Stimulated activated CD4-positive, alpha-beta T cell treated with anti-CD3 and anti-CD28 coated beads, TNF-alpha, amount 100 ng/mL, for 48 hours (primary cell): ENCODE results near the gene DUSP15.

Source experiments
- DNase-seq, 3 donors: peaks; one replicate each; pipeline ENCODE4 v3.0.0-alpha.2; 2020; ENCODE audit warnings: low read depth in 3 of 3

DUSP15 gene

DNA sequence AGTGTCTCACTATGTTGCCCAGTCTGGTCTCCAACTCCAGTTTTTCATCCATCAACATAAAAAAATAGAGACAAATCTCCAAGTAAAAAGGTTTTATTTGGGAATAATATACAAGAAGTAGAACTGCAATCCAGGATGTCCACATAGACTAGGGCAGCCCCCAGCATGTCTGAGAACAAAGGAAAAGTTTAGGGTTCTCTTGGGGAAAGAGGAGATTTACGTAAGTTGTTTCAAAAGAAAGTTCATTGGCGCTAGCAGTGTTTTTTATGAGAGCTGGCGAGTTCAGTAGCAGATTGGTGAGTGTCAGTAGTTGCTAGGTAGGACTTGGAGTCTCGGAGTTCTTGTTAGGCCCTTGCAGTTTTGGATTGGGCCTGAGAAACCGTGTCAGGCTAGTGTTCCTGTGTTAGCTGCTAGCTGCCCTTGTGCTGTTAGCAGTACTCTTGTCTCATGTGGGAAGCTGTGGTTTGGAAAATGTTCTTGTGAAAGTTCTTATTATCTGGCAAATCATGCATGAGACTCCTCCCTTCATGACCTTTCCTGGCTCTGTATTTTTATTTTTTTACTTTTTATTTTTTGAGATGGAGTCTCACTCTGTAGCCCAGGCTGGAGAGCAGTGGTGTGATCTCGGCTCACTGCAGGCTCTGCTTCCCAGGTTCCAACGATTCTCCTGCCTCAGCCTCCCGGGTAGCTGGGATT lies 24.8 kb upstream of the DUSP15 start:
- no peak for DNase-seq

DNA sequence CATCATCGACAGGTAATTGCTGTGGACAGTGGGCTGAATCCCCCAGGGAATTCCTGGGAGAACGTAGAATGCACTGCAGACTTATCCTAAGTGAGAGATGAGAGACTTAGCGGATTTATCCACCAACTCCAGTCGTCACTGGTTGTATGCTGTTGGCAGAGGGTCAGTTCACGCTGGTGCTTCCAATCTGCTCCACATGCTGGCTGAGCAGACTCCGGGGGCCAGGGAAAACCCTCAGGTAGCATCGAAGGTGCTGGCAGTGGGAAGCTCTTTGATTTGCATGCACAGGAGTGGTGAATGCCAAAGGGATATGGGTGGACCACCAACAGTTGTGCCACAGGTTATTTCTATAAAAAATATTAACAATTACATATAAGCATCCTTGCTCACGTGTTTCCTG lies 20.3 kb upstream of the DUSP15 start:
- DNase-seq: no peak

DNA sequence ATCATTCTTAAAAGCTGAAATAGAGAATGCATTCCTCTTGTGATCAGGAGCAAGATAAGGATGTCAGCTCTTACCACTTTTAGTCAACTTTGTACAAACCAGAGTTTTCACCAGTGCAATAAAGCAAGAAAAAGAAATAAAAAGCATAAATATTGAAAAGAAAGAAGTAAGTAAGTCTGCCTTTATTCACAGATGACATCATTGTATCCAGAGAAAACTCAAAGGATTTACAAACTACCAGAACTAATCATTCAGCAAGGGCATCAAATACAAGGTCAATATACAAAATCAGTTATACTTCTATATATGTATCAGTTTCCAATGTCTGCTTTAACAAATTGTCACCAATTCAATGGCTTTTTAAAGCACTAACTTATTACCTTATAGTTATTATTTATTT lies 13.5 kb upstream of the DUSP15 start:
- no peak for DNase-seq

DNA sequence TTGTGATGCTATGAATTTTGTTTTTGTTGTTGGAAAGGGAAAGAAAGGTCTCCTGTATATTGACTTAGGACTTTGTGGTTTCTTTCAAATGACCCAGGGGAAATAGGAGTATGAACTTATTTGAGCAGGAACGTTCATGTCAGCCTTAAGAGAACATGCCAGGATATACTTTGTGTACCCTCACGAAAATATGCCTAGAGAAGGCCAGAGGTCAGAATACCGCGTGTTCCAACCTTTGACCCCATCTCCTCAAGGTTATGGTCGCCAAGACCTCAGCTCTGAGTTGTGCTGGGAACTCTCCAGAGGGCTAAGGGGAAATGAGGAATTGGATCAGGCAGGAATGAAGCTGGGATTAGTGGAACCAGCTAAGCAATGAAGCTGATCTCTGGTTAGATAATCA lies 11.6 kb upstream of the DUSP15 start:
- DNase-seq: no peak

DNA sequence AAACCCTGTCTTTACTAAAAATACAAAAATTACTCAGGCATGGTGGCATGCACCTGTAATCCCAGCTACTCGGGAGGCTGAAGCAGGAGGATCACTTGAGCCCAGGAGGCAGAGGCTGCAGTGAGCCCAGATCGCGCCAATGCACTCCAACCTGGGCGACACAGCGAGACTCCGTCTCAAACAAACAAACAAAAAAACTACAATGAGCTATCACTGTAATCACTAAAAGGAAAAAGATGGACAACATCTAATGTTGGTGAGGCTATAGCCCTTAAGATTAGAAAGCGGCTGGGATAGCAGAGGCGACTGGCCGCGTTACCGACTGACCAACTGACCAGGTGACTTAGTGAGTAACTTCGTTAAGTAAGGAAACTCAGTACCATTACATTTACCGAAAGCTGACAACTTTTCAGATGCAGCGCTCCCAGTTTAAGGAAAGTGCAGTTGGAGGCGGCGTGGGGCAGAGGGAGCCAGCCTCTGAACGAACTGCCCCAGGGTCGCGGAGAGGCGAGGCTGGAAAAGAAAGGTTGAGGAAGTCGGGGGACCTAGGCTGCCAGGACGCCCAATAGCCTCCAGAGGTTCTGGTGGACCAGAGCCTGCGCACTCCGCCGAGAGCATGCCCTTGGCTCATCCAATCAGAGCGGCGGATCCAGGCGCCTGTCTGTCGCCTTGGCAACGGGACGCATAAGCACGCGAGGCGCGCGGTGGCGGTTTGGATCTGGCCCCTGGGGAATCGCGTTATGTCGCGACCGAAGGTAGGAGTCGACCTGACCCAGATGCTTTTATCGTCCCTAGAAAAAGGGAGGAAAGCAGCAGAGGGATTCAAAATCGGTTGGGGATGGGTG lies 9.0 kb upstream of the DUSP15 start:
- peak; percentile 72 to 76 (median 75) for DNase-seq

DNA sequence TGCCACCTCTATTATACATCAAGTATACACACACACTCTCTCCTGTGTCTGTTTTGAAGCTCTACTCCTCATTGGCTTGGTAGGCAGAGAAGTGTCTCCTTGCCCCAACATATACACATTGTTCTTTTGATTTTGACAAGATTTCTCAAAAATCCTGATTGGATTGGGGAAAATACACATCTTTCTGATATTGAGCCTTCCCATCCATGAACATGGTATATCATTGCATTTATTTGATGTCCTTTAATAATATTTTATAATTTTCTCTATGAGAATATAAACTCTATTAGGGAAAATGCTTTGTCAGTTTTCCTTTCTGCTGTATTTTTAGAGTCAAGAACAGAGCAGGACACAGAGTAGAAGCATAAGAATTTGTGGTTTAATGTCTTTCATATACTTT lies 7.4 kb upstream of the DUSP15 start:
- no peak for DNase-seq

DNA sequence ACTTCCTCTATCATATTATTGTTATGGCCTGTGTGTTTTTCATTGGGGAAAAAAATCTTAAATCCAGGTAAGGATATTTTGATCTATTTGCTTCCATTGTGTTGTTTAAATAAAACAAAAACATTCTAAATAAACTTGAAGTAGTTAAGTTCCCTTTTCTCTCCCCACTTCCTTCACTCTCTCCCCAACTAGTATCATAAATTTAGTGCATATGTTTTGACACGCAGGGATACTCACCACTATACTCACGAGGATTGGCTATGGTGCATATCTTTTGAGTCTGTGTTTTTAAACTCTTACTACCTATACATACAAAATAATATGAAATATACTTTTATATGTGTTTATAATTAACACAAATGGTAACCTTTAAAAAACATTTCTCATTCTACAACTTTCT lies 5.3 kb upstream of the DUSP15 start:
- DNase-seq: no peak

DNA sequence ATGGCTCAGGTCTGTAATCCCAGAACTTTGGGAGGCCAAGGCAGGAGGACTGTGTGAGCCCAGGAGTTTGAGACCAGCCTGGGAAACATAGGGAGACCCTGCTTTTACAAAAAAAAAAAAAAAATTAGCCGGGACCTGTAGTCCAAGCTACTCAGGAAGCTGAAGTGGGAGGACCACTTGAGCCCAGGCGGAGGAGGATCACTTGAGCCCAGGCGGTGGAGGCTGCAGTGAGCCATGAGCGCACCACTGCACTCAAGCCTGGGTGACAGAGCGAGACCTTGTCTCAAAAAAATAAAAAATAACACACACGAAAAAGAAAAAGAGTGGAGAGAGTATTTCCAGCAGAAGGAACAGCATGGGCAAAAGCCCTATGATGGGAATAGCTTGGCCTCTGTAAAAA lies 2.1 kb upstream of the DUSP15 start:
- DNase-seq: no peak

DNA sequence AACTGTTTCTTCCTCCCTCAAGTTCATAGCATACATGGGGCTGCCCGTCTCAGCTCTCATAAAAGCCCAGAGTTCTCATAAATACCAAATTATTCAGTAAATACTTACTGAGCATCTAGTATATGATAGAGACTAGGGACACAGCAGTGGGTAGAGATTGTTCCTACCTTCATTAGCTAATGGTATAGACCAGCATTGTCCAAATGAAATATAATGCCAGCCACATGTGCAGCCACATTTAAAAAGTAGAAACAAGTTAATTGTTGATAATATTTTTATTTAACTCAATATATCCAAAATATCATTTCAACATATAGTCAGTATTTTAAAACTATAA lies 1.3 kb upstream of the DUSP15 start:
- no peak for DNase-seq

DNA sequence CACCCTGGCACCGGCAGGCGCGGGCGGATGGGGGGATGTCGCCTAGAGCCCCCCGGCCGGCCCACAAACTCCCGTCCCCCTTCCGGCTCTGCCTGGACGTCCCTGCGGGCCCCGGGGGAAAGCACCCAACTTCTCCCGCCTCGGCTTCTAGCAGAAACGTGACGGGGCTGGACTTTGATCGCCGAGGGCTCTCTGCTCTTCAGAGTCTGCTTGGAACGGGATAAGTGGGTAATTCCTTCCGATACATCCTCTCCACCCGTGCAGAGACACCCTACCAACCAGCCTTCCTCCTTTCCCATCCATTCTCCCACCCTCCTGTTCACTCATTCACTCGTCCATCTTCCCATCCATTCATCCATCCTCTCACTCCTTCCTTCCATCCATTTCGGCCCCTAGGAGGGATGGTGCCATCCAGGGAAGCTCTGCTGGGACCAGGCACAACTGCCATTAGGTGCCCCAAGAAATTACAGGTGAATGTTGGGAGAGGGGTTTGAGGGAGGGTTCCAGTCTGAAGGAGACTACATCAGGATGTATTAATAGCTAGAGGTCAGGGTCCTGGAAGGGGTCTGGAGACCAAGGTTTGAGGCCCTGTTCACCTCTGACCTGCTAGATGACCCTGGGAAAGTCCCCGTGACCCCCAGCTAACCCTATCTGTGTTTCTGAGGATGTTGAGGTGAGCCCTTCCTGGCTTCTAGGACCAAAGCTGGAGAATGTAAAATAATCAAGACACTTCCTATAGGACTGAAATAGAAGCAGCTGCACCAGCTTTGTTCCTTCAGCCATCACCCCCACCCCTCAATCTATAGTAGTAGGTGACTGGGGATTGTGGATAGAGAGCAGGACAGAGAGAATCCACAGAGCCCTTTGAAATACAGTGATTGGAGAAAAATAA lies 645 bp upstream of the DUSP15 start:
- DNase-seq: no peak

DNA sequence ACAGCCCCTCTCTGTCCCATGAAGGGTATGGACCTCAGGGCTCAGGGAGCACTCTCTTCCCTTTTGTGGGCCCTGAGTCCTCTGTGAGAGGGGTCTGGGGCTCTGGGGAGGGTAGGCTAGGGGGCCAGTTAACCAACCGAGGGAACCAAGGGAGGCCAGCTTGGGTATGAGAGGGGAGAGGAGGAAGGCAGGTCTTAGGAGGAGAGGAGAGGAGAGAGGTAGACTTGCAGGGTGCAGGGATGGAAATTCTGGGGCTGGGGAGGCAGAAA lies 720 bp downstream of the DUSP15 start:
- DNase-seq: no peak

DNA sequence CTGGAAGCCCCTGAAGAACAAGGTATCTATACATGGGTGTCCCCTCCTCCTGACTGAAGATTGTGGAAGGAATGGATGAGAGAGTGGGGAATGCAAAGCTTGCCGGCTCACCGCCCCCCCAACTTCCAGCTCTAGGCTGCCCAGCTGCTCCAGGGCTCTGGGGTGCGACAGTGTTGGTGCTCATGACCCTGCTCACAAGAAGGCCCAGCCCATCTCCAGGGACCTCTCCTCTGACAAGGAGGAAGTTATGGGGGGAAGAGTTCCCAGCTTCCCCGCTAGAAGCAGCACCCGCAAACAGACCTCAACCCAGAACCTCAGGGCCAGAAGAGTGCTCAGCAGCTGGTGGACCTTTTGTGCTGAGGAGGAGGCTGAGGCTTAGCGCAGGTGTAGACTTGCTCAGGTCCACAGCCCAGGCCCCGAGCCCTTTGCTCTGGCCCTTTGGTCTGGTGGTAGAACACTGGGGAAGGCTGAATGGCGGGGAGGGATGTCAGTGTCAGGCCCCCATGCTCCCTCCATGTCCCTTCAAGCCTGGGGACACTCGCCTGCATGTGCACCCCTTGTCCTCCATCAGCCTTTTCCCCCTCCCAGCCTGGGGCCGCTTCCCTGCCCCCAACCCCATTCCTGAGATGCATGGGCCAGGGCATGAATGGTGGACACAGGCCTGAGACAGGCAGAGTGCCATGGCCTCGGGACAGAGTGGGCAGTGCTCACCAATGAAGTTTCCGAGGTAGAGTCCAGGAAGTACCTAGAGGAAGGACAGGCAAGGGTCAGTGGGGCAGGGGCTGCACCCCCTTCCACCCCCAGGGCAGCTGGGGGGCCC lies 1.3 kb downstream of the DUSP15 start:
- no peak for DNase-seq

DNA sequence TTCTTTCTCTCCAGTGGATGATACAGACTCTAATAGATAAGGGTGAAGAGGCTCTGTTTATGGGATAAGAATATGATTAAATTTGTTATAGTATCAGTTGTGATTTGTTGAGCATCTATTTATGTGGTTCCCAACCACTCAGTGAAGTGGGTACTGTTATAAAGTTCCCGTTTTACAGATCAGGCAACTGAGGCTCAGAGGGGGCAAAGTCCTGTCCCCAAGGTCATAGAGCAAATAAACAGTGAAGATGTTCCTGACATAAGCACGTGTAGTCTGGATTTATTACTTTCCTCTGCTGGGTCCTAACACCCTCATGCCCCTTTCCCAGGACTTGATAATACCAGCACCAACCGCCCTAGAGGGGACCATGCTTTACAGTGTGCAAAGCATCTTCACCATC lies 4.1 kb downstream of the DUSP15 start:
- DNase-seq: no peak

DNA sequence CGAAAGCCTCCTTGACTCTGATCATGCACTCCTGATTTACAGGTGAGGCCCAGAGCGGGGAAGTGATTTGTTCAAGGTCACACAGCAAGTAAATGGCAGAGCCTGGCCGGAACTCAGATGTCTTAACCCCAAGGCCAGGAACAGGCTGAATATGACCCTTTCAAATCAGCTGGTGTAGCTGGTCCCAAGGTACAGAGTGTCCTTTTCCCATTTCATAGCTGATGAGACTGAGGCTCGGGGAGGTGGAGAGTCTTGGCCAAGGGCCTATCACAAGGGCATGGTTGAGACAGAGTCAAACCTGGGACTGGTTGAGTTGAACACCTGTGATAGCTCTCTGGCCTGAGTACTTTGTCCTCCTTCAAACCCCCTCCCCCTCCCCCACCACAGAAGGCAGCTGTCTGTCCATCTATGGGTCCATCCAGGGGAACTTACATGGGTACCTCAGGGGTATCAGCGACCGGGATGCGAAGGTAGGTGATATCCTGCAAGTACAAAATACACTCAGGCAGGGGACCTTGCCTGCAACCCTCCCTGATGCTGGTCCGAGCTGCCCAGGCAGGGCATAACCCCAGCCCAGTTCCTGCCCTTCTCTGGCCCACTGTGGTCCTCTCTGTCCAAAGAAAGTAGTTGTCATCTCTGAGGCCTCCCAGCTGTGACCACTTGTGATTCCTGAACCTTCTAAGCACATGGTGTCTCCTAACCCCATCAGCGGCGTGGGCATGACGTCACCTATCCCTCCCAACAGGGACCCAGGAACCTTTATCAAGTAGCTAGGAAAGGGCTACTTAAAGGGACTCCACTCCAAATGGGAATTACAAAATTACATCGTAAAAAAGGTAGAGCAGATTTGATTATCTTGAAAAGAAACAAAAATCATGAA lies 5.6 kb downstream of the DUSP15 start:
- no peak for DNase-seq

DNA sequence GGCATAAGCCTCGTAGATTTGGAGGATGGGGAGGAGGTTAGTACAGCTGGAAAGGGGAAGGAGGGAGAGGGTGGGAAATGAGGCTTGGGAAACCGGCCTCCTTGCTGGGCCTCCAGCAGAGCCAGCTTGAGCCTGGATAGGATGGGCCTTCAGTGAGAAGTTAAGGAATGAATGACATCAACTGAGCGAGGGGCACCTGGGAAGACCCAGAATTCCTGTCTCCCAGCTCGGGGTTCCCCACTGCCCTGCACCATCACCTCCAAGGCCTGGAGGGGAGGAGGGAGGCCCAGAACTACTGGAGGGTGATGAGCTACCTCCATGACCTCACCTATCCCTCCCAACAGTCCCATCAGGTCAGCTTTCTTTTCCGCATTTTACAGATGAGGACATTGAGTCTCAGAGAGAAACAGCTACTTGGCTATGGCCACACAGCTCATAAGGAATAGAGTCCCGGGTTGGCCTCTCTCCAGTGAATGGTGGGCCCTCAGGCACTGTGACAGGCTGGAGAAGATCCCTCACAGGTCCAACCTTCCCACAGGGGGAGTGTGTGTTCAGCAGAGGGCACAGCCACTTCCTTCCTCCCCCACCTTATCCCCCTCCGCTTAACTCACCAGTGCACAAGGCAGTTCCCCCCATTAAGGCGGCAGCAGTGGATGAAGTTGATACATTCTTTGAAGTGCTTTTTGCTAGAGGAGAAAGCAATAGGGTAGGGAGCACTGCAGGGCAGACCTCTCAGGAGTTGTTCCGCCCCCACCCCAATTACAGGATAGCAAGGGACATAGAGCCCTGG lies 6.8 kb downstream of the DUSP15 start:
- no peak for DNase-seq

DNA sequence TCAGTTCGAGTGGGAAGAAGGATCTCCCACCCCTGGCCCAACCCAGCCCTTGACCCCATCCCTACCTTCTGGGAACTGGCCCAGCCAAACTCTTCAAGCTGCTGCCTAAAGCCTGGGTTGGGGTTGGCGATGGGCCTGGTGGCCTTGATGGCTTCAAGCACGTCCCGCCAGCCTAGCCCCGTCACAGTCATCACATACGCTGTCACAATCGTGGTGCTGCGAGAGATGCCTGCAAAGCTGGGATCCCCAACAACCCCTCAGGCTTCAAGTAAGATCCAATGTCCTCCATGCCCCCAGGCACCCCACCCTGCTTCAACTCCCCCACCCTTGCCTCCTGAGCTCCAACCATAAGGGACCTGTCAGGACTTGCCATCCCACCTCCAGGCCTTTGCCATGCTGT lies 7.8 kb downstream of the DUSP15 start:
- DNase-seq: no peak

DNA sequence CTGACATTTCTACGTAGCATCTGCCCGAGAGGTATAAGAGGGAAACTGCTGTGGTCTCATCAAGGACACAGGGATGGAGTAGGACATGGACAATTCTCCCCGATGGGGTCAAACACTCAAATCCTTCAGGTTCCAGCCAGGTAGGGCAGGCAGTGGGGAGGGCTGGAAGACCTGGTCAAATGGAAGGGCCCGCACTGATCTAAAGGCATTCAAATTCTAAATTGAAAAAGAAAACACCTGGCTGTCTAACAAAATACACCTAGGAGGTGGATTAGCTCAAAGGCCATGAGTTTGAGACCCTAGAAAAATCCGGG lies 8.2 kb downstream of the DUSP15 start:
- no peak for DNase-seq

DNA sequence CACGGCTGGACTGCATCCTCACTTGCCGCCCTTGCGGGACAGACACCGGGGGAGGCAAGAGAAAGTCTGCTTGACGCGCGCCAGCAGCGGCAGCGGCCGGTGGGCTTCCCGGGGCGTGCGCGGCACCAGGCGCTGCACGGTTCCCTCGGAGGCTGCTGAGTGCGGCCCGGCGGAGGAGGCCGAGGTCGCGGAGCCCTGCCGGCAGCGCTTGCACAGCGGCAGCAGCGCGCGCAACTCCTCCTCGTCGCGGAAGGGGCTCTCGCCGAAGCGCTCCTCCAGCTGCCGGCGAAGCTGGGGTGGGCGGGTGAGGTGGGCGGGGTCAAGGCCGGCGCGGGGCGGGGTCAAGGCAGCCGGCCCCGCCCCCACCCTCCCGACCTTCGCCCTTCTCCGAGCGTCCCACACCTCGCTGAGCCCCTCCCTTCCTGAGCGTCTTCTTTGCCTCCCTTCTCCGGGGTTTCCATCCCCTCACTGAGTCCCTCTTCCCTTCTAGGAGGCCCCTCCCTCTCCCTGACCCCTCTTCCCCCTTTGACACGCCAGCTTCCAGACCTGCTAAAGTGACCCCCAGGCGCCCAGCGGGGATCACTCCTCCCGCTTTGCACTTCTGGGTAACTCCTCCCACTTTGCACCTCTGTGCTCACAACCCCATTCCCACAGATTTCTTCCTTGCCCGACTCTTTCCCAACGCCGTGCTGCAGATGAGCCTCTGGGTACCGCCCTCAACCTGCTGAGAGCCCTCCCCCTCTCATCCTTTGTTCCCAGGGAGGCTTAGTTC lies 8.8 kb downstream of the DUSP15 start:
- peak; percentile 25 to 50 (median 48) for DNase-seq

DNA sequence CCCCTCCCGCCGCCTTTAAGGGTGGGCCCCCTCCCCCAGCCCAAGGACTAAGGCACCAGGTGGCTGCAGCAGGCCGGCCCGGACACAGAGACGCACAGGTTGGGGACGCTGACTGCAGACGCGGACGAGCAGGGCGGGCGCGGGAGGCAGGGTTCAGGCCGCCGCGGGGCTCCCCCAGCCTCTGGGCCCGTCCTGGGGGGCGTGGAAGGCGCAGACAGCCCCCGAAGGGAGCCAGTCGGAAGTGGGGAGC lies 9.3 kb downstream of the DUSP15 start:
- no peak for DNase-seq
